ENCODE results near the gene SHISA6. TPM values are rescaled to one million over a fixed set of nuclear protein-coding genes. Genes with fewer than 3 reads are reported as not detected.

SHISA6 gene
- total RNA-seq, 1 experiment from 2014 or later: 21.1 TPM

DNA sequence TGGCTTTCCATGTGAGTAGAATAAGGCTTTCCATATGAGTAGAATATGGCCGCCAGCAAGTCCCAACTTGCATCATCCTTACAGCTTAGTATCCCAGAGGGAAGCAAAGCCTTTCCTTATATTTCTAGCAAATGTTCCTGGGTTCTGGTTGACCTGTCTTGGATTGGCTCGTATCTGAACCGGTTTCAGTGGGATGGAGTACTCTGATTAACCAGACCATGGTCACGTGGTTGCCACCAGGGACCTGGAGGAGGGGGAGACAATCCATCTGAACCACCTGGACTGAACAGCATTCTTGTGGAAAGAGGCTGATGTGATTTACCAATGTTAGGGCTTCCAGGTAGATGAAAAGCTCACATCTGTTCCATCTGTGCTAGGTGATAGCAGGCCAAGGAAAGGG lies 89.0 kb downstream of the SHISA6 start:
- H3K9me3 ChIP-seq: no peaks in the 10 kb centered on the region
- ChIA-PET POLR2A (no interaction called here), CTCF (no interaction called here)
- TF ChIP-seq, protein P1, sequence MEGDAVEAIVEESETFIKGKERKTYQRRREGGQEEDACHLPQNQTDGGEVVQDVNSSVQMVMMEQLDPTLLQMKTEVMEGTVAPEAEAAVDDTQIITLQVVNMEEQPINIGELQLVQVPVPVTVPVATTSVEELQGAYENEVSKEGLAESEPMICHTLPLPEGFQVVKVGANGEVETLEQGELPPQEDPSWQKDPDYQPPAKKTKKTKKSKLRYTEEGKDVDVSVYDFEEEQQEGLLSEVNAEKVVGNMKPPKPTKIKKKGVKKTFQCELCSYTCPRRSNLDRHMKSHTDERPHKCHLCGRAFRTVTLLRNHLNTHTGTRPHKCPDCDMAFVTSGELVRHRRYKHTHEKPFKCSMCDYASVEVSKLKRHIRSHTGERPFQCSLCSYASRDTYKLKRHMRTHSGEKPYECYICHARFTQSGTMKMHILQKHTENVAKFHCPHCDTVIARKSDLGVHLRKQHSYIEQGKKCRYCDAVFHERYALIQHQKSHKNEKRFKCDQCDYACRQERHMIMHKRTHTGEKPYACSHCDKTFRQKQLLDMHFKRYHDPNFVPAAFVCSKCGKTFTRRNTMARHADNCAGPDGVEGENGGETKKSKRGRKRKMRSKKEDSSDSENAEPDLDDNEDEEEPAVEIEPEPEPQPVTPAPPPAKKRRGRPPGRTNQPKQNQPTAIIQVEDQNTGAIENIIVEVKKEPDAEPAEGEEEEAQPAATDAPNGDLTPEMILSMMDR (IDR thresholded peaks at IDR 0.05; ENCODE audit: insufficient read depth in 1 of 2, low read depth in 1 of 2, low read length in 1 of 2, severe bottlenecking in 1 of 2, unreplicated experiment in 1 of 2): no peak
- H3K36me3 ChIP-seq (ENCODE audit: control insufficient read depth, insufficient read depth, low read length): no peaks in the 10 kb centered on the region
- no peak overlapping the region for H3K27ac Mint-ChIP-seq (ENCODE audit: unreplicated experiment)
- no TSS peak for BruUV-seq (replicated peaks)
- H3K27me3 ChIP-seq (replicated peaks; ENCODE audit: control insufficient read depth, insufficient read depth, low read length): no peaks in the 10 kb centered on the region
- intact Hi-C loops (cut with micrococcal nuclease; ENCODE audit: unreplicated experiment): no loop called here
- no peak overlapping the region for H3K4me3 ChIP-seq (ENCODE audit: low read depth, low read length)
- no peaks in the 10 kb centered on the region for H3K9me3 Mint-ChIP-seq (ENCODE audit: unreplicated experiment)
- peaks cover 12% of the 10 kb centered on the region for H3K36me3 Mint-ChIP-seq (ENCODE audit: insufficient read depth, unreplicated experiment)
- DNase-seq: no peak
- no peak overlapping the region for H3K4me3 Mint-ChIP-seq (ENCODE audit: unreplicated experiment)
- no peaks in the 10 kb centered on the region for H3K4me1 ChIP-seq
- peaks cover 7% of the 10 kb centered on the region for H3K4me1 Mint-ChIP-seq (ENCODE audit: low read depth, unreplicated experiment)
- no peaks in the 10 kb centered on the region for H3K27me3 Mint-ChIP-seq (ENCODE audit: insufficient read depth, unreplicated experiment)

DNA sequence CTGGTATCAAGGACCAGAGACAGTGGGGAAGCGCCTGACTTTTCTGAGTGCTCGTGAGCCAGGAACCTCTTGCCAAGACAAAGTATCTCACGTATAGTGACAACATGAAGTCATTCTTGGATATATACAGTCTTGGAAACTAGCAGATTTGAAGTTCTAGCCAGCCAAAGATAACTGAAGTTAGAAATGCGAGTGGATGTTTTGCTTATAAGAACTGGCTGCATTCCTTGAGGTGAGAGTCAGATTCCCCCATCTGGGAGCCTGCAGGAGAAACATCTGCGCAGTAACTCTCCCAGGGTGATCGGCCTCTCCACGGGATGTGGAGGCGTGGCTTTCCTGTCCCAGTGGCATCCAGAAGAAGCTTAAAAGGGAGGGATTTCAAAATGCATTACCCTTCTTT lies 89.8 kb downstream of the SHISA6 start:
- no peaks in the 10 kb centered on the region for H3K4me1 ChIP-seq
- H3K4me1 Mint-ChIP-seq (ENCODE audit: low read depth, unreplicated experiment): peaks cover 7% of the 10 kb centered on the region
- CTCF ChIA-PET: no interaction called here
- no peak overlapping the region for H3K4me3 ChIP-seq (ENCODE audit: low read depth, low read length)
- no peaks in the 10 kb centered on the region for H3K27me3 ChIP-seq (replicated peaks; ENCODE audit: control insufficient read depth, insufficient read depth, low read length)
- H3K4me3 Mint-ChIP-seq (ENCODE audit: unreplicated experiment): no peak overlapping the region
- no peaks in the 10 kb centered on the region for H3K9me3 ChIP-seq
- H3K36me3 ChIP-seq (ENCODE audit: control insufficient read depth, insufficient read depth, low read length): no peaks in the 10 kb centered on the region
- H3K9me3 Mint-ChIP-seq (ENCODE audit: unreplicated experiment): no peaks in the 10 kb centered on the region
- POLR2A ChIA-PET: no interaction called here
- intact Hi-C loops (cut with micrococcal nuclease; ENCODE audit: unreplicated experiment): no loop called here
- no peak for DNase-seq
- H3K36me3 Mint-ChIP-seq (ENCODE audit: insufficient read depth, unreplicated experiment): peaks cover 12% of the 10 kb centered on the region
- no TSS peak for BruUV-seq (replicated peaks)
- TF ChIP-seq, protein P1 (IDR thresholded peaks at IDR 0.05; ENCODE audit: insufficient read depth in 1 of 2, low read depth in 1 of 2, low read length in 1 of 2, severe bottlenecking in 1 of 2, unreplicated experiment in 1 of 2): no peak
- no peak overlapping the region for H3K27ac Mint-ChIP-seq (ENCODE audit: unreplicated experiment)
- no peaks in the 10 kb centered on the region for H3K27me3 Mint-ChIP-seq (ENCODE audit: insufficient read depth, unreplicated experiment)

DNA sequence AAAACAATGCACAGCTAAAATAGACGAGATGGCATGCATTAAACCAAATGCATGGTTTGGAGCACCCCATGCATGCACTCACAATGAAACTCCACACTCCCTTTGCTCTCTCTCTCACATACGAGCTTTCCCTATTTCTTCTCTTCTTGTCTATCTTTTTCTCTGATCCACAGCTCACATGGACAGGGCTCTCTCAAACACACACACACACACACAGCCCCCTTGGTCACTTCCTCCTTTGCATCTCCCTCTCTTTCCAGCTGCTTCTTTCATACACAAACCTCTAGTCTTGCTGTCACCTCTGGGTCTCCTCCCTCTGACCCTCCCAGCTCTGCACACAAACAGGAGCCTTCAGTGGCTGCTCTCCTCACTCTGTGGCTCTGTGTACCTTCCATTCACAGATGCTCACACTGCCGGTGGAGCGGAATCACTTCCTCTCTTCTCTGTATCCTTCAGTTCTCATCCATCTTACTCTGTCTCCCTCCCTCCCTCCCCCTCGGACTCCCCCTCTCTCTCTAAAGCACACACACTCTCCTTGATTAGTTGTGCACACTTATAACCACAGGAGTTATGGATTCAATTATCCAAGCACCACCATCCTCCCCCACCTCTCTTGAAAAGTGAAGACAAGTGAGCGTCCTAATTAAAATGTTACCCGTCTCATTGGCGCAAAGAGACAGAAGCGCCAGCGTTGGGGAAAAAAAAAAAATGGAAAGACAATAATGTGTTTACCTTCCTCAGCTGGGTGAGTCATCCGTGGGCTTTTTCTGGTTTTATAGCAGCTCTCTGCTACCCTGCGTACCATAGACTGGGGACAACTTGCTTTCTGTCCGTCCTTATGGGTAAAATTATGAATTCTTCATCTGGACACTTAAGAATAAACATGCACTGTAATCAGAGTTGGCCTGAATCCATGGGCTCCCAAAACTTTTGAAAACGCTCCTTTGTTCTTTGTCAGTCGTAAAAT lies 90.8 kb downstream of the SHISA6 start:
- intact Hi-C loops (cut with micrococcal nuclease; ENCODE audit: unreplicated experiment): no loop called here
- DNase-seq: no peak
- TF ChIP-seq, protein P1 (IDR thresholded peaks at IDR 0.05; ENCODE audit: insufficient read depth in 1 of 2, low read depth in 1 of 2, low read length in 1 of 2, severe bottlenecking in 1 of 2, unreplicated experiment in 1 of 2): no peak
- no peak overlapping the region for H3K4me3 Mint-ChIP-seq (ENCODE audit: unreplicated experiment)
- peaks cover 12% of the 10 kb centered on the region for H3K36me3 Mint-ChIP-seq (ENCODE audit: insufficient read depth, unreplicated experiment)
- H3K27me3 ChIP-seq (replicated peaks; ENCODE audit: control insufficient read depth, insufficient read depth, low read length): no peaks in the 10 kb centered on the region
- peaks cover 7% of the 10 kb centered on the region for H3K4me1 Mint-ChIP-seq (ENCODE audit: low read depth, unreplicated experiment)
- POLR2A ChIA-PET: no interaction called here
- H3K36me3 ChIP-seq (ENCODE audit: control insufficient read depth, insufficient read depth, low read length): no peaks in the 10 kb centered on the region
- CTCF ChIA-PET: no interaction called here
- no peaks in the 10 kb centered on the region for H3K9me3 ChIP-seq
- no peak overlapping the region for H3K27ac Mint-ChIP-seq (ENCODE audit: unreplicated experiment)
- no peaks in the 10 kb centered on the region for H3K4me1 ChIP-seq
- no peaks in the 10 kb centered on the region for H3K9me3 Mint-ChIP-seq (ENCODE audit: unreplicated experiment)
- no TSS peak for BruUV-seq (replicated peaks)
- no peak overlapping the region for H3K4me3 ChIP-seq (ENCODE audit: low read depth, low read length)
- no peaks in the 10 kb centered on the region for H3K27me3 Mint-ChIP-seq (ENCODE audit: insufficient read depth, unreplicated experiment)
